ENCODE results near the gene SLC22A5.
"Not testable (repeated sequence)": the region's sequence is repeated elsewhere in the genome, so short reads cannot be mapped to it uniquely, and the experiment has no call there.

SLC22A5 gene

DNA sequence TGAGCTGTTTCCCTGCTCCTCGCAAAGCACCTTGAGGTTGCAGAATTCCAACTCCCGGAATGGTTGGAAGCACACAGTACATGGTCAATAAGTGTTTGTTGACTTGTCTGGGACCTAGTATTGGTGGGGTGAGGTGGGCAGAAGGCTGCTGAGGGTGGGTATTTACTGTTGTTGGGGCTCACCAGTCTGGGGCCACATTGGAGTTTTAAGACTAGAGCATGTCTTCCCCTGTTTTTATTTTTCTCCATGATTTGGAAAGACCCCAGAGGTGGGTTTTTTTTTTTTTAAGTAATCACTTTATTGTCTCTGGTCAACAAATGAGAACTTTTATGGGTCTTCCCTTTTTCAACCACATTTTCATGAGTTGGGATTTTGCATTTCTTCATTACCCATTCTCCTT lies 65.9 kb downstream of the SLC22A5 start:
- peaks cover 13% of the 10 kb centered on the region for H3K4me1 ChIP-seq (ENCODE audit: control insufficient read depth, insufficient read depth, low read length)
- H3K27ac ChIP-seq (ENCODE audit: insufficient read depth, low read depth, low read length, poor library complexity, severe bottlenecking), result no peak overlapping the region
- no peaks in the 10 kb centered on the region for H3K27me3 ChIP-seq (ENCODE audit: control insufficient read depth, insufficient read depth, low read length, poor library complexity, severe bottlenecking)
- H3K9me3 ChIP-seq (ENCODE audit: control insufficient read depth, low read length), result no peaks in the 10 kb centered on the region
- no peaks in the 10 kb centered on the region for H3K36me3 ChIP-seq (ENCODE audit: control insufficient read depth, insufficient read depth, low read length)
- 90 to 93% methylated on average over 2 of the region's 2 CpGs for WGBS, 2 experiments
- no peak overlapping the region for H3K4me3 ChIP-seq (ENCODE audit: insufficient read depth, low read depth, low read length)

DNA sequence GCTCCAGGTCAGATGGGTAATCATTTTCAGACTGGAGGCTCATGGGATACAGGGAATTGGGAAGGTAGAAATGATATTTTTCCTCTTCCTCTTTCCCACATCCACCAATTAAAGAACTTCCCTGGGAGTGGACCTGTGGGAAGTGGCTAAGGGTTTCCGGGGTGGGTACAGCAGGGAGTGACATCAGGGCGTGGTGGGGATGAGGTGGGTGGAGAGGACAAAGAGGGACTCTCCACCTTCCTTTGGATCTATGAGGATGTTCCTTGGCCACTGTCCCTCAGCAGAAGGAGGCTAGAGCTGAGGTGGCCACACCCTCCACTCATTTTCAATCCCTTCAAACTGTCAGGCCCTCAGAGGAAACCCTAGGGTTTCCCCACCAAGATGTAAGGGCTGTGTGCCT lies 66.4 kb downstream of the SLC22A5 start:
- Histone ChIP-seq H3K36me3 (ENCODE audit: control insufficient read depth, insufficient read depth, low read length) (no peaks in the 10 kb centered on the region), H3K27me3 (ENCODE audit: control insufficient read depth, insufficient read depth, low read length, poor library complexity, severe bottlenecking) (no peaks in the 10 kb centered on the region), H3K9me3 (ENCODE audit: control insufficient read depth, low read length) (no peaks in the 10 kb centered on the region), H3K4me3 (ENCODE audit: insufficient read depth, low read depth, low read length) (no peak overlapping the region), H3K4me1 (ENCODE audit: control insufficient read depth, insufficient read depth, low read length) (peaks cover 13% of the 10 kb centered on the region), H3K27ac (ENCODE audit: insufficient read depth, low read depth, low read length, poor library complexity, severe bottlenecking) (no peak overlapping the region)
- 86 to 93% methylated on average over 2 of the region's 2 CpGs for WGBS, 2 experiments

DNA sequence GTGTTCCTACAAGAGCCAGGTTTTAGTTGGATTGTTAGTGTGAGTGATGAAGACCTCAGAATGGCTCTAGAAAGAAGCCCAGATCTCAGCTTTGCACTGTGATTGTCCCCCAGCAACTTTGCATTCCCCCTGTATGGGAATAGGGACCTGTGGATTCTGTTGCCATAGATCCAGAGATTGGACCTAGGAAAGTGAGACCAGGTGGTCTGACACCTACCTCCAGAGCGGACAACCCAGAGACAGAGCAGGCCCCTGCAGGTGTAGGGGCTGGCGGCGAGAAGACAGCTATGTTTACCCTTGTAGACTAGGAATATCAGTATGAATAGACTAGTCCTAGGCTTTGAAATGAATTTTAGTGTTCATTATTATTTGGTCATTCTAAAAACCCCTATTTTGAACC lies 67.4 kb downstream of the SLC22A5 start:
- H3K27ac ChIP-seq (ENCODE audit: insufficient read depth, low read depth, low read length, poor library complexity, severe bottlenecking), result no peak overlapping the region
- WGBS, 2 experiments, result 93 to 94% methylated on average over 3 of the region's 3 CpGs

DNA sequence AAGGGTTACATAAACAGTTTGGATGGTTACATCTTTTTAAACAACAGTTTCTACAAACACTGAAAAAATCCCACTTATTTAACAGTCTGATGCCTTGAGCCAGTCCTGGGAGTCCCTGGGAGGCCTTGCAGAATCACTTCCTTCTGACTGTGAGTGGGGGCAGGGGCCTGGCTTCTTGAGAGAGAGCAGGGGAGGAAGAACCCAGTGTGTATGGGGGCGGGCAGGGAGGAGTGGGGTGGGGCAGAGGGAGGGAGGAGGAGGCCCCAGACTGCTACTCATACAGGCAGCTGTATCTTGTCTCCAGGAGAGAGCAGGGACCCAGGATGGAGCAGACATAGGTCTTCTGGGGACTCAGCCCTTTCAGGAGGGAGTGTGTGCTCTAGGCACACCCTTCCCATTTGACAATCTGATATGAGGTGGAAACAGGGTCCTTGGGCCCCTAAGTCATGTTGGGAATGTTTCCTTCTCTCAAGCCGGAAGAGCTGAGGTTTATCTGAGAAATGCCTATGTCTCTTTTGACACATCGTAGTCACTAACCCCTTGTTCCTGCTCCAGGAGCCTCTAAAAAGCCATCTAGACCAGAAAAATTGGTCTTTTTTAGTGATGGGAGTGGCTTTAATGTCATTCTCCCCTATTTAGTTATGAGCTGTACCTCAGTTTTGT lies 68.2 kb downstream of the SLC22A5 start:
- peaks cover 13% of the 10 kb centered on the region for H3K4me1 ChIP-seq (ENCODE audit: control insufficient read depth, insufficient read depth, low read length)
- H3K4me3 ChIP-seq (ENCODE audit: insufficient read depth, low read depth, low read length), result no peak overlapping the region
- no peaks in the 10 kb centered on the region for H3K27me3 ChIP-seq (ENCODE audit: control insufficient read depth, insufficient read depth, low read length, poor library complexity, severe bottlenecking)
- no peak overlapping the region for H3K27ac ChIP-seq (ENCODE audit: insufficient read depth, low read depth, low read length, poor library complexity, severe bottlenecking)
- no peaks in the 10 kb centered on the region for H3K9me3 ChIP-seq (ENCODE audit: control insufficient read depth, low read length)
- H3K36me3 ChIP-seq (ENCODE audit: control insufficient read depth, insufficient read depth, low read length), result no peaks in the 10 kb centered on the region
- WGBS, 2 experiments, result 57 to 62% methylated on average over 3 of the region's 3 CpGs

More for the DNA sequence above, 67.4 kb downstream of the SLC22A5 start:
- Histone ChIP-seq H3K4me1 (ENCODE audit: control insufficient read depth, insufficient read depth, low read length) (peaks cover 13% of the 10 kb centered on the region), H3K36me3 (ENCODE audit: control insufficient read depth, insufficient read depth, low read length) (no peaks in the 10 kb centered on the region), H3K4me3 (ENCODE audit: insufficient read depth, low read depth, low read length) (no peak overlapping the region), H3K9me3 (ENCODE audit: control insufficient read depth, low read length) (no peaks in the 10 kb centered on the region), H3K27me3 (ENCODE audit: control insufficient read depth, insufficient read depth, low read length, poor library complexity, severe bottlenecking) (no peaks in the 10 kb centered on the region)

- not testable (repeated sequence) for H3K27me3 ChIP-seq (ENCODE audit: control insufficient read depth, insufficient read depth, low read length, poor library complexity, severe bottlenecking); H3K9me3 ChIP-seq (ENCODE audit: control insufficient read depth, low read length); H3K4me3 ChIP-seq (ENCODE audit: insufficient read depth, low read depth, low read length); H3K27ac ChIP-seq (ENCODE audit: insufficient read depth, low read depth, low read length, poor library complexity, severe bottlenecking); H3K36me3 ChIP-seq (ENCODE audit: control insufficient read depth, insufficient read depth, low read length)
- WGBS, 2 experiments, result 80 to 94% methylated on average over 1 to 2 of the region's 3 CpGs
- H3K4me1 ChIP-seq (ENCODE audit: control insufficient read depth, insufficient read depth, low read length), result peaks cover 13% of the 10 kb centered on the region
Observed at GRCh38 chr5:132438267-132438645, 68.7 kb downstream of the SLC22A5 start.

DNA sequence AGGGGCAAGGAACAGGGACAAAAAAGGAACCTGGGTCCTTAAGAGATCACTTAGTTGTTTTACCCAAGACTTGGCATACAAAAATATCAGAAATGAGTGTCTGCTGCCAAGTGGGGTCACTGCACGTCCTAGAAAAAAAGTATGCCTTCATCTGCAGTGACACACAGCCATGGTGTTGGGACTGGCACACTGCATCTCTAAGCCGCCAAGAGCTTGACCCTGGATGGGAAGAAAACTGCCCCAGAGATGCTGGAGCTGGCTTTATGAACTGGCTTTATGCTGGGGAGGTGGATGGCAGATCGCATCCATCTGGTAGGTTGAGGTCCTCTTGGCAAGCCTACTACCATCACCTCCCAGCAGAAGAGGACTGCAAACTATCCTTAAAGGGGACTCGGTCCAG lies 69.4 kb downstream of the SLC22A5 start:
- WGBS, 2 experiments, result 95 to 96% methylated on average over 4 of the region's 4 CpGs
- Histone ChIP-seq H3K27ac (ENCODE audit: insufficient read depth, low read depth, low read length, poor library complexity, severe bottlenecking) (no peak overlapping the region), H3K4me1 (ENCODE audit: control insufficient read depth, insufficient read depth, low read length) (peaks cover 13% of the 10 kb centered on the region), H3K27me3 (ENCODE audit: control insufficient read depth, insufficient read depth, low read length, poor library complexity, severe bottlenecking) (no peaks in the 10 kb centered on the region), H3K4me3 (ENCODE audit: insufficient read depth, low read depth, low read length) (no peak overlapping the region), H3K36me3 (ENCODE audit: control insufficient read depth, insufficient read depth, low read length) (no peaks in the 10 kb centered on the region), H3K9me3 (ENCODE audit: control insufficient read depth, low read length) (no peaks in the 10 kb centered on the region)

- WGBS, 2 experiments, result 87 to 95% methylated on average over 7 of the region's 7 CpGs
- Histone ChIP-seq H3K4me1 (ENCODE audit: control insufficient read depth, insufficient read depth, low read length) (peaks cover 7% of the 10 kb centered on the region), H3K4me3 (ENCODE audit: insufficient read depth, low read depth, low read length) (no peak overlapping the region), H3K36me3 (ENCODE audit: control insufficient read depth, insufficient read depth, low read length) (no peaks in the 10 kb centered on the region), H3K27ac (ENCODE audit: insufficient read depth, low read depth, low read length, poor library complexity, severe bottlenecking) (no peak overlapping the region), H3K9me3 (ENCODE audit: control insufficient read depth, low read length) (no peaks in the 10 kb centered on the region), H3K27me3 (ENCODE audit: control insufficient read depth, insufficient read depth, low read length, poor library complexity, severe bottlenecking) (no peaks in the 10 kb centered on the region)
Observed at GRCh38 chr5:132439521-132440089, 70.1 kb downstream of the SLC22A5 start.

DNA sequence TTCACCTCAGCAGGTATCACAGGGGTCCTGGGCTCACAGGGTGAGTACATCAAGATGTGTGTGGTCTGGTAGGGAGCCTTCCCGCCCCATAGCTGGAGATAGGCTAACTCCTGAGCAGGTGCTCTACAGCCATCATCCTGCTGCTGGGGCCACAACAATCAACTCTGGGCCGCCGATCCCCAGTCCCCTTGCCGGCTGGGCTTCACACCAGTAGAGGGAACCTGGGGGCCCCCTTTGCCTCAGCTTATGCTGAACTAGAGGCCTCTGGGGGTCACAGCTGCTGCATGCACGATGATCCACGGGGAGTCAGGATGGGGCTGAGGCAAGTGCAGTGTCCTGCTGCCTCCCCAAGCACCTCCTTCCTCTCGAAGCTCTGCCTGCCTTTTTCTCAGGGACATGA lies 74.6 kb downstream of the SLC22A5 start:
- Histone ChIP-seq H3K27ac (ENCODE audit: insufficient read depth, low read depth, low read length, poor library complexity, severe bottlenecking) (no peak overlapping the region), H3K27me3 (ENCODE audit: control insufficient read depth, insufficient read depth, low read length, poor library complexity, severe bottlenecking) (no peaks in the 10 kb centered on the region), H3K4me3 (ENCODE audit: insufficient read depth, low read depth, low read length) (no peak overlapping the region), H3K36me3 (ENCODE audit: control insufficient read depth, insufficient read depth, low read length) (no peaks in the 10 kb centered on the region), H3K4me1 (ENCODE audit: control insufficient read depth, insufficient read depth, low read length) (peaks cover 4% of the 10 kb centered on the region), H3K9me3 (ENCODE audit: control insufficient read depth, low read length) (no peaks in the 10 kb centered on the region)
- WGBS, 2 experiments, result 85 to 86% methylated on average over 7 of the region's 7 CpGs
